ENCODE data around the gene HTRA3.

- no peak for TF ChIP-seq CTCF (IDR thresholded peaks at IDR 0.05; ENCODE audit: insufficient read depth, low read depth, low read length)
- no peak for TF ChIP-seq EZH2 (IDR thresholded peaks at IDR 0.05; ENCODE audit: insufficient read depth, low read length)
Observed at GRCh38 chr4:8305851-8306471, 36.4 kb downstream of the HTRA3 start.

Data from astrocyte (in vitro differentiated cells and primary cell).